H9 (cell line): Measurements from ENCODE around the gene SGF29. TPM values are rescaled to one million over a fixed set of nuclear protein-coding genes. Genes with fewer than 3 reads are reported as not detected.

ENCODE experiments used
- DNase-seq: peaks from one replicate; pipeline ENCODE4 v3.0.0-alpha.2; 2017
- H2AFZ ChIP-seq: one replicate; pipeline ENCODE4 v1.6.1; 2013; ENCODE audit warnings: mild to moderate bottlenecking, low read length, control low read depth, moderate library complexity
- H2AK5ac ChIP-seq: 2 replicates; pipeline ENCODE4 v1.6.1; 2013; ENCODE audit warnings: low read length, control low read depth, mixed read lengths; ENCODE audit not compliant: insufficient read length
- H2BK120ac ChIP-seq: one replicate; pipeline ENCODE4 v1.6.1; 2013; ENCODE audit warnings: low read depth, mild to moderate bottlenecking, low read length, control low read depth, inconsistent platforms; ENCODE audit not compliant: poor library complexity, severe bottlenecking
- H2BK12ac ChIP-seq: 2 replicates; pipeline ENCODE4 v1.6.1; 2013; ENCODE audit warnings: low read length, control low read depth, mixed read lengths, low read depth; ENCODE audit not compliant: insufficient read length
- H2BK15ac ChIP-seq: 2 replicates; pipeline ENCODE4 v1.6.1; 2013; ENCODE audit warnings: low read depth, low read length, control low read depth
- H2BK20ac ChIP-seq: one replicate; pipeline ENCODE4 v1.6.1; 2013; ENCODE audit warnings: low read depth, mild to moderate bottlenecking, low read length, control low read depth, inconsistent platforms; ENCODE audit not compliant: poor library complexity, severe bottlenecking
- H2BK5ac ChIP-seq: 2 replicates; pipeline ENCODE4 v1.6.1; 2013; ENCODE audit warnings: low read length, control low read depth, mixed read lengths; ENCODE audit not compliant: insufficient read length
- H3K14ac ChIP-seq: 2 replicates; pipeline ENCODE4 v1.6.1; 2013; ENCODE audit warnings: low read length, control low read depth; ENCODE audit not compliant: insufficient read depth
- H3K18ac ChIP-seq: 2 replicates; pipeline ENCODE4 v1.6.1; 2013; ENCODE audit warnings: low read depth, mild to moderate bottlenecking, mixed read lengths, low read length, control low read depth; ENCODE audit not compliant: insufficient read length
- H3K23ac ChIP-seq: 2 replicates; pipeline ENCODE4 v1.6.1; 2013; ENCODE audit warnings: low read length, control low read depth, mixed read lengths, low read depth; ENCODE audit not compliant: insufficient read length
- H3K23me2 ChIP-seq: 2 replicates; pipeline ENCODE4 v1.6.1; 2013; ENCODE audit warnings: low read depth, mild to moderate bottlenecking, mixed read lengths, low read length, control low read depth; ENCODE audit not compliant: insufficient read length, poor library complexity, severe bottlenecking
- H3K27ac ChIP-seq: 2 replicates; pipeline ENCODE4 v1.5.1; 2013; ENCODE audit warnings: low read length, control low read depth, mixed read lengths, low read depth; ENCODE audit not compliant: insufficient read length
- H3K27me3 ChIP-seq: 2 replicates; pipeline ENCODE4 v1.6.1; 2013; ENCODE audit warnings: low read length, control low read depth, inconsistent platforms; ENCODE audit not compliant: insufficient read depth
- H3K4ac ChIP-seq: 2 replicates; pipeline ENCODE4 v1.6.1; 2013; ENCODE audit warnings: low read depth, mild to moderate bottlenecking, control low read depth, inconsistent platforms, low read length, moderate library complexity
- H3K4me1 ChIP-seq: 2 replicates; pipeline ENCODE4 v1.6.1; 2013; ENCODE audit warnings: low read length, control low read depth, inconsistent platforms; ENCODE audit not compliant: insufficient read depth
- H3K4me2 ChIP-seq: 2 replicates; pipeline ENCODE4 v1.6.1; 2013; ENCODE audit warnings: low read length, control low read depth, mixed read lengths; ENCODE audit not compliant: insufficient read length, insufficient read depth
- H3K56ac ChIP-seq: 2 replicates; pipeline ENCODE4 v1.6.1; 2013; ENCODE audit warnings: low read depth, mild to moderate bottlenecking, mixed read lengths, low read length, control low read depth; ENCODE audit not compliant: insufficient read length
- H3K79me1 ChIP-seq: 2 replicates; pipeline ENCODE4 v1.6.1; 2013; ENCODE audit warnings: low read depth, mild to moderate bottlenecking, moderate library complexity, low read length, control low read depth, inconsistent platforms; ENCODE audit not compliant: insufficient read depth, poor library complexity, severe bottlenecking
- H3K79me2 ChIP-seq: 2 replicates; pipeline ENCODE4 v1.6.1; 2013; ENCODE audit warnings: low read length, control low read depth, inconsistent platforms; ENCODE audit not compliant: insufficient read depth
- H3K9ac ChIP-seq: 2 replicates; pipeline ENCODE4 v1.6.1; 2013; ENCODE audit warnings: low read length, control low read depth, mixed read lengths; ENCODE audit not compliant: insufficient read length; ENCODE audit errors: extremely low read depth
- H3K9me3 ChIP-seq: one replicate; pipeline ENCODE4 v1.6.1; 2013; ENCODE audit warnings: low read depth, low read length, inconsistent platforms; ENCODE audit not compliant: control insufficient read depth
- H3T11ph ChIP-seq: one replicate; pipeline ENCODE4 v1.6.1; 2013; ENCODE audit warnings: mild to moderate bottlenecking, low read length, control low read depth, inconsistent platforms
- H4K20me1 ChIP-seq: one replicate; pipeline ENCODE4 v1.6.1; 2013; ENCODE audit not compliant: control insufficient read depth, insufficient read length, insufficient read depth
- H4K5ac ChIP-seq: 2 replicates; pipeline ENCODE4 v1.6.1; 2013; ENCODE audit warnings: low read depth, mild to moderate bottlenecking, mixed read lengths, low read length, control low read depth; ENCODE audit not compliant: insufficient read length
- H4K8ac ChIP-seq: replicated peaks from 2 replicates; pipeline ENCODE4 v1.6.1; 2013; ENCODE audit warnings: low read length, control low read depth, mixed read lengths, low read depth; ENCODE audit not compliant: insufficient read length
- H4K91ac ChIP-seq: 2 replicates; pipeline ENCODE4 v1.6.1; 2013; ENCODE audit warnings: low read depth, mild to moderate bottlenecking, moderate library complexity, mixed read lengths, low read length, control low read depth; ENCODE audit not compliant: insufficient read length
- H3K27ac Mint-ChIP-seq, 3 experiments: 2 replicates in 2 of 3; 3 replicates in 1 of 3; pipeline ENCODE4 v1.8.0; 2020 to 2021; ENCODE audit warnings: mixed read lengths in 3 of 3, mild to moderate bottlenecking in 1 of 3, moderate library complexity in 1 of 3
- H3K27me3 Mint-ChIP-seq: 2 replicates; pipeline ENCODE4 v1.8.0; 2021; ENCODE audit warnings: low read depth, mild to moderate bottlenecking, moderate library complexity, mixed read lengths
- H3K36me3 Mint-ChIP-seq, 3 experiments: 2 replicates in 2 of 3; 3 replicates in 1 of 3; pipeline ENCODE4 v1.8.0; 2020 to 2021; ENCODE audit warnings: low read depth in 3 of 3, mixed read lengths in 3 of 3; ENCODE audit not compliant: insufficient read depth in 1 of 3
- H3K4me1 Mint-ChIP-seq, 2 experiments: 2 replicates each; pipeline ENCODE4 v1.8.0; 2020; ENCODE audit warnings: mixed read lengths in 2 of 2
- H3K4me3 Mint-ChIP-seq, 2 experiments: 2 replicates in 1 of 2; 3 replicates in 1 of 2; pipeline ENCODE4 v1.8.0; 2020 to 2021; ENCODE audit warnings: mild to moderate bottlenecking in 2 of 2, mixed read lengths in 2 of 2, moderate library complexity in 1 of 2
- H3K9me3 Mint-ChIP-seq, 2 experiments: 2 replicates in 1 of 2; 3 replicates in 1 of 2; pipeline ENCODE4 v1.8.0; 2020; ENCODE audit warnings: mild to moderate bottlenecking in 2 of 2, mixed read lengths in 2 of 2, moderate library complexity in 1 of 2
- WGBS: extraction: QIAGEN DNeasy Blood & Tissue Kit; methylation state at CpG from one replicate; pipeline ENCODE4 v1.1.7; 2013; ENCODE audit warnings: missing lambda C conversion rate, low lambda C conversion rate, mixed read lengths; ENCODE audit not compliant: insufficient read length; ENCODE audit errors: extremely low coverage; 5-methylcytosine and 5-hydroxymethylcytosine counted together
- total RNA-seq: library from RNA; stranded (reverse); gene quantifications from 2 replicates; pipeline ENCODE4 v1.2.1, GENCODE V29; 2021
- TF ChIP-seq, protein P1 (sequence below): fragments of 200-600 bp; sonication (generic); conservative IDR thresholded peaks from 3 replicates; pipeline ENCODE4 v1.8.0; 2021; ENCODE audit warnings: antibody characterized with exemption, mild to moderate bottlenecking

The SGF29 gene
- total RNA-seq, 1 experiment from 2014 or later: 24.8 TPM

- Histone ChIP-seq H2AK5ac (no peak overlapping the region), H2BK20ac (no peak overlapping the region), H3K14ac (no peak overlapping the region; the same call in 1 of the 2 replicates), H3K4me2 (no peak overlapping the region), H2BK12ac (no peak overlapping the region), H3K18ac (no peak overlapping the region), H3K56ac (no peak overlapping the region), H3K27ac (no peak overlapping the region), H3K23me2 (no peaks in the 10 kb centered on the region), H2BK15ac (no peak overlapping the region), H2BK120ac (no peak overlapping the region), H4K20me1 (no peaks in the 10 kb centered on the region), H2AFZ (no peak overlapping the region), H3K27me3 (no peaks in the 10 kb centered on the region), H4K91ac (no peak overlapping the region), H3K79me1 (no peaks in the 10 kb centered on the region), H3K79me2 (no peaks in the 10 kb centered on the region), H3K23ac (no peak overlapping the region), H3K4me1 (no peaks in the 10 kb centered on the region; the same call in 1 of the 2 replicates), H4K5ac (no peak overlapping the region), H3T11ph (no peak overlapping the region), H4K8ac (no peak overlapping the region), H2BK5ac (no peak overlapping the region), H3K9me3 (peaks cover 15% of the 10 kb centered on the region), H3K4ac (no peak overlapping the region), H3K9ac (no peak overlapping the region)
- Mint-ChIP-seq H3K4me3 (no peak overlapping the region), H3K27me3 (no peaks in the 10 kb centered on the region; the same call in 1 of the 2 replicates), H3K36me3 (peaks cover 17 to 24% (median 18%) of the 10 kb centered on the region in 3 experiments), H3K4me1 (peaks cover 27 to 28% of the 10 kb centered on the region in 2 experiments), H3K9me3 (peaks cover 18 to 21% of the 10 kb centered on the region in 2 experiments), H3K27ac (no peak overlapping the region)
- WGBS: no CpG with 5 or more reads among the region's 4 CpGs
- DNase-seq: no peak
- TF ChIP-seq, protein P1, sequence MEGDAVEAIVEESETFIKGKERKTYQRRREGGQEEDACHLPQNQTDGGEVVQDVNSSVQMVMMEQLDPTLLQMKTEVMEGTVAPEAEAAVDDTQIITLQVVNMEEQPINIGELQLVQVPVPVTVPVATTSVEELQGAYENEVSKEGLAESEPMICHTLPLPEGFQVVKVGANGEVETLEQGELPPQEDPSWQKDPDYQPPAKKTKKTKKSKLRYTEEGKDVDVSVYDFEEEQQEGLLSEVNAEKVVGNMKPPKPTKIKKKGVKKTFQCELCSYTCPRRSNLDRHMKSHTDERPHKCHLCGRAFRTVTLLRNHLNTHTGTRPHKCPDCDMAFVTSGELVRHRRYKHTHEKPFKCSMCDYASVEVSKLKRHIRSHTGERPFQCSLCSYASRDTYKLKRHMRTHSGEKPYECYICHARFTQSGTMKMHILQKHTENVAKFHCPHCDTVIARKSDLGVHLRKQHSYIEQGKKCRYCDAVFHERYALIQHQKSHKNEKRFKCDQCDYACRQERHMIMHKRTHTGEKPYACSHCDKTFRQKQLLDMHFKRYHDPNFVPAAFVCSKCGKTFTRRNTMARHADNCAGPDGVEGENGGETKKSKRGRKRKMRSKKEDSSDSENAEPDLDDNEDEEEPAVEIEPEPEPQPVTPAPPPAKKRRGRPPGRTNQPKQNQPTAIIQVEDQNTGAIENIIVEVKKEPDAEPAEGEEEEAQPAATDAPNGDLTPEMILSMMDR: no peak
Measured at GRCh38 chr16:28569968-28570752, 16.4 kb downstream of the SGF29 start.
